GM19395 (cell line): ENCODE measurements around the gene ANKRD24.
"Not testable (repeated sequence)": the region's sequence is repeated elsewhere in the genome, so short reads cannot be mapped to it uniquely, and the experiment has no call there.

Experiments used
- ATAC-seq: cut with Tn5 transposase; IDR thresholded peaks from one replicate; pipeline ENCODE4 v1.9.1; 2021; ENCODE audit warnings: mild to moderate bottlenecking, moderate library complexity; ENCODE audit not compliant: unreplicated experiment

The ANKRD24 gene

GRCh38 chr19:4267101-4267900 lies 84.8 kb downstream of the ANKRD24 start:
- no peak for ATAC-seq

GRCh38 chr19:4267901-4268815 lies 85.7 kb downstream of the ANKRD24 start:
- ATAC-seq = no peak

- ATAC-seq = no peak
These were observed 86.4 kb downstream of the ANKRD24 start for GRCh38 chr19:4268816-4269430.

- ATAC-seq = no peak
These were observed 90.4 kb downstream of the ANKRD24 start for GRCh38 chr19:4272894-4273293.

- not testable (repeated sequence) for ATAC-seq
These were observed 91.8 kb downstream of the ANKRD24 start for GRCh38 chr19:4274321-4274686.
